A549 (cell line): Measurements from ENCODE around the gene BSPH1. TPM values are rescaled to one million over a fixed set of nuclear protein-coding genes. Genes with fewer than 3 reads are reported as not detected.
A peak's percentile ranks its signal among the peaks of the same experiment; 100 is the strongest.

ENCODE experiments used
- ATAC-seq, 2 experiments: fragments of 200-7000 bp in 1 of 2; fragments of >200 bp in 1 of 2; cut with Nextera tagmentation in 1 of 2; cut with Tn5 transposase in 1 of 2; 3 replicates each; pipeline versions ENCODE4 v1.8.0 to v1.9.1; 2018 to 2020; ENCODE audit warnings: mild to moderate bottlenecking in 1 of 2, moderate library complexity in 1 of 2
- CTCF ChIA-PET: fragments of 300-600 bp; sonication (Branson Sonifier 250); formaldehyde crosslinking; extraction: SDS; loops from one replicate; lab custom pipeline; 2021; ENCODE audit warnings: antibody characterized with exemption, inconsistent platforms; lab: Yijun Ruan, JAX
- POLR2A ChIA-PET: fragments of 350-600 bp; formaldehyde crosslinking; extraction: SDS; loops from one replicate; lab custom pipeline; 2021; ENCODE audit warnings: antibody characterized with exemption, inconsistent platforms; lab: Yijun Ruan, JAX
- DNase-seq, 2 experiments: peaks; one replicate each; pipeline versions ENCODE4 v3.0.0 to v3.0.0-alpha.2; 2011 to 2016; ENCODE audit warnings: low read depth in 1 of 2, low spot score in 1 of 2
- FAIRE-seq: peaks from 2 replicates; lab custom pipeline; 2011; peaks lifted over from hg19 to GRCh38; lab: Jason Lieb, UNC
- H3K27ac ChIP-seq, 2 experiments: fragments of >200 bp; sonication (Bioruptor Twin); formaldehyde crosslinking; 3 replicates each; pipeline ENCODE4 v1.5.1; 2016 to 2017
- H3K4me1 ChIP-seq: fragments of >200 bp; sonication (Bioruptor Twin); formaldehyde crosslinking; 3 replicates; pipeline ENCODE4 v1.6.1; 2016
- H3K4me2 ChIP-seq: fragments of >200 bp; sonication (Bioruptor Twin); formaldehyde crosslinking; 3 replicates; pipeline ENCODE4 v1.6.1; 2016
- H3K4me3 ChIP-seq: fragments of >200 bp; sonication (Bioruptor Twin); formaldehyde crosslinking; 3 replicates; pipeline ENCODE4 v1.5.1; 2016
- H3K9me3 ChIP-seq: fragments of >200 bp; sonication (Bioruptor Twin); formaldehyde crosslinking; 3 replicates; pipeline ENCODE4 v1.6.1; 2016
- BHLHE40 ChIP-seq: IDR thresholded peaks from 2 replicates; pipeline ENCODE4 v1.6.1; 2012; ENCODE audit warnings: low read depth, low read length, inconsistent platforms
- CBX2 ChIP-seq: fragments of 200-600 bp; sonication (generic); IDR thresholded peaks from 2 replicates; pipeline ENCODE4 v1.6.1; 2016; ENCODE audit warnings: low read depth, mild to moderate bottlenecking, borderline replicate concordance
- CHD2 ChIP-seq: fragments of 150-350 bp; IDR thresholded peaks from 2 replicates; pipeline ENCODE4 v1.6.1; 2014; ENCODE audit warnings: low read length; ENCODE audit not compliant: partially characterized antibody
- CHD4 ChIP-seq: fragments of 200-600 bp; sonication (generic); IDR thresholded peaks from 2 replicates; pipeline ENCODE4 v1.6.1; 2016; ENCODE audit warnings: antibody characterized with exemption, mild to moderate bottlenecking, borderline replicate concordance
- CTCF ChIP-seq: fragments of >200 bp; sonication (Bioruptor Twin); formaldehyde crosslinking; IDR thresholded peaks from 3 replicates; pipeline ENCODE4 v1.5.1; 2016
- EHF ChIP-seq: fragments of 250-450 bp; sonication (Bioruptor Pico); IDR thresholded peaks from 2 replicates; pipeline ENCODE4 v1.5.0; 2020; ENCODE audit warnings: mild to moderate bottlenecking
- EHMT2 ChIP-seq: fragments of 200-600 bp; sonication (generic); IDR thresholded peaks from 2 replicates; pipeline ENCODE4 v1.6.1; 2016; ENCODE audit warnings: antibody characterized with exemption, low read depth, mild to moderate bottlenecking, moderate library complexity
- ESRRA ChIP-seq: fragments of 150-350 bp; IDR thresholded peaks from 2 replicates; pipeline ENCODE4 v1.6.1; 2014; ENCODE audit warnings: mild to moderate bottlenecking, low read length, borderline replicate concordance
- HOXA7 ChIP-seq: fragments of 250-450 bp; sonication (Bioruptor Pico); IDR thresholded peaks from 2 replicates; pipeline ENCODE4 v1.5.0; 2020; ENCODE audit warnings: mild to moderate bottlenecking, moderate library complexity
- JUNB ChIP-seq: fragments of >200 bp; sonication (Bioruptor Twin); formaldehyde crosslinking; IDR thresholded peaks from 2 replicates; pipeline ENCODE4 v1.6.1; 2016
- MAZ ChIP-seq: fragments of 150-350 bp; IDR thresholded peaks from 2 replicates; pipeline ENCODE4 v1.6.1; 2014; ENCODE audit warnings: antibody characterized with exemption, low read depth, low read length, borderline replicate concordance
- PHF8 ChIP-seq: fragments of 200-600 bp; sonication (generic); IDR thresholded peaks from 2 replicates; pipeline ENCODE4 v1.6.1; 2016; ENCODE audit warnings: low read depth, mild to moderate bottlenecking, antibody characterized with exemption, moderate library complexity, borderline replicate concordance
- RFX5 ChIP-seq: fragments of 450-650 bp; IDR thresholded peaks from 2 replicates; pipeline ENCODE4 v1.7.1; 2014; ENCODE audit warnings: antibody characterized with exemption, mild to moderate bottlenecking, moderate library complexity
- RNF2 ChIP-seq: fragments of 200-600 bp; sonication (generic); IDR thresholded peaks from 2 replicates; pipeline ENCODE4 v1.6.1; 2016; ENCODE audit warnings: low read depth, mild to moderate bottlenecking, antibody characterized with exemption, moderate library complexity, borderline replicate concordance
- SMC3 ChIP-seq: fragments of >200 bp; sonication (Bioruptor Twin); formaldehyde crosslinking; IDR thresholded peaks from 3 replicates; pipeline ENCODE4 v1.6.1; 2018; ENCODE audit warnings: inconsistent platforms
- SREBF2 ChIP-seq: fragments of 450-650 bp; IDR thresholded peaks from 2 replicates; pipeline ENCODE4 v1.6.1; 2014; ENCODE audit warnings: mild to moderate bottlenecking, moderate library complexity
- TFCP2L1 ChIP-seq: fragments of 250-450 bp; sonication (Bioruptor Pico); IDR thresholded peaks from 2 replicates; pipeline ENCODE4 v1.5.0; 2021; ENCODE audit warnings: mild to moderate bottlenecking
- TP53 ChIP-seq: fragments of 250-450 bp; sonication (Bioruptor Pico); IDR thresholded peaks from 2 replicates; pipeline ENCODE4 v1.5.0; 2021; ENCODE audit warnings: mild to moderate bottlenecking, moderate library complexity
- USF2 ChIP-seq: fragments of 450-650 bp; IDR thresholded peaks from 2 replicates; pipeline ENCODE4 v1.6.1; 2014; ENCODE audit warnings: antibody characterized with exemption
- ZC3H11A ChIP-seq: fragments of 450-650 bp; IDR thresholded peaks from 2 replicates; pipeline ENCODE4 v1.6.1; 2014; ENCODE audit warnings: antibody characterized with exemption, mild to moderate bottlenecking
- ZNF302 ChIP-seq: fragments of 250-450 bp; sonication (Bioruptor Pico); IDR thresholded peaks from 2 replicates; pipeline ENCODE4 v1.9.0; 2021; ENCODE audit warnings: inconsistent platforms, mild to moderate bottlenecking, moderate library complexity
- WGBS: methylation state at CpG from one replicate; pipeline ENCODE4 v1.1.6; 2017; ENCODE audit errors: missing lambda C conversion rate; 5-methylcytosine and 5-hydroxymethylcytosine counted together
- polyA plus RNA-seq, 4 experiments: library from polyadenylated mRNA; depleted of rRNA in 3 of 4; stranded (reverse); fragments of >200 nt; fragmentation: RNase III in 1 of 4; extraction: RNeasy Plus Mini Kit Qiagen cat#74134 plus additional on column Dnase treatment in 1 of 4; gene quantifications; 2 replicates in 3 of 4; 3 replicates in 1 of 4; pipeline ENCODE4 v1.2.3, GENCODE V29; 2011 to 2017
- TF ChIP-seq, protein P1 (sequence below): IDR thresholded peaks from 2 replicates; pipeline ENCODE4 v1.6.1; 2012

The BSPH1 gene
- polyA plus RNA-seq, 2 of the 4 experiments (the other 2 are of a cell fraction), result not detected

GRCh38 chr19:48000846-48001245, 8.9 kb upstream of the BSPH1 start:
- FAIRE-seq (no peak), DNase-seq (no peak)
- TF ChIP-seq MAZ, result no peak
- no peak for TF ChIP-seq RFX5
- no peak for TF ChIP-seq ESRRA
- no peak for TF ChIP-seq HOXA7 (CRISPR knock-in tag)
- TF ChIP-seq SMC3, result no peak

DNA sequence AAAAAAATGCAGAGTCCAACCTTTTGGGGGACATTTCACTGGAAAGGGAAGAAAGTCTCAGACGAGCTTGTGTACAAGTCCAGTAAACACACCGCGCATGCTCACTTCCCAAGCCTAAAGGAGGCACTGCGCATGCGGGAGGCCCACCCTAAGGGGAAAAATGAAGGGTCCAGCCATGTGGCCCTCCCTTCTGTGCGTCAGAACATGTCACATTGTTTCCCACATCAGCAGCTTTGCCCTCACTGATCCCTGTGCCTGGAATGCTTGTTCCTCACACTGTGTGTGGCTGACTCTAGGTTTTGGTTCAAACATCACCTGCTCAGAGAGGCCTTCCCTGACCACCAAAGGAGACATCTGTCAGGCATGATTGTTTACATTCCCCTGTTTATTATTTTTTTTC, 6.8 kb upstream of the BSPH1 start:
- FAIRE-seq, result no peak
- ChIA-PET POLR2A (no interaction called here), CTCF (interaction anchor here (1.0 to 2.5 kb wide), 2 partner anchors 34 to 36 kb away, joined by 3 to 8 read pairs; no protein-coding TSS in a partner anchor)
- Histone ChIP-seq H3K9me3 (peaks cover 6% of the 10 kb centered on the region; the same call in 2 of the 3 replicates), H3K4me3 (no peak overlapping the region), H3K4me2 (no peak overlapping the region), H3K27ac (no peak overlapping the region), H3K4me1 (no peaks in the 10 kb centered on the region)
- DNase-seq, result no peak
- TF ChIP-seq PHF8 (no peak), EHF (CRISPR knock-in tag) (no peak), EHMT2 (no peak), TFCP2L1 (no peak), BHLHE40 (no peak), ZNF302 (CRISPR knock-in tag) (no peak), CHD2 (no peak), CBX2 (no peak), USF2 (no peak), TP53 (CRISPR knock-in tag) (no peak), CTCF (no peak), JUNB (no peak), ESRRA (no peak), ZC3H11A (no peak)
- WGBS, result 65% methylated on average over 6 of the region's 6 CpGs
- ATAC-seq, result no peak

More at GRCh38 chr19:48000846-48001245, 8.9 kb upstream of the BSPH1 start:
- peaks cover 6% of the 10 kb centered on the region; the same call in 2 of the 3 replicates for H3K9me3 ChIP-seq
- H3K4me2 ChIP-seq, result no peak overlapping the region
- H3K4me3 ChIP-seq, result no peak overlapping the region
- no peak overlapping the region for H3K27ac ChIP-seq
- ChIA-PET POLR2A (no interaction called here), CTCF (interaction anchor here (0.6 to 2.5 kb wide), 2 partner anchors 38 to 547 kb away, joined by 4 to 8 read pairs; no protein-coding TSS in a partner anchor)
- WGBS, result 14% methylated on average over 6 of the region's 6 CpGs
- no peaks in the 10 kb centered on the region for H3K4me1 ChIP-seq
- ATAC-seq, result no peak

- no peak overlapping the region for H3K4me3 ChIP-seq
- peaks cover 6% of the 10 kb centered on the region; the same call in 2 of the 3 replicates for H3K9me3 ChIP-seq
- ChIA-PET POLR2A (no interaction called here), CTCF (interaction anchor here (1.8 kb wide), 1 partner anchor 33 kb away, joined by 6 read pairs; no protein-coding TSS in a partner anchor)
- ATAC-seq (no peak), FAIRE-seq (peak; percentile 28), DNase-seq (no peak)
- H3K4me2 ChIP-seq, result no peak overlapping the region
- no peaks in the 10 kb centered on the region for H3K4me1 ChIP-seq
- 0% methylated on average over 1 of the region's 1 CpG for WGBS
- H3K27ac ChIP-seq, result no peak overlapping the region
- TF ChIP-seq, protein P1, sequence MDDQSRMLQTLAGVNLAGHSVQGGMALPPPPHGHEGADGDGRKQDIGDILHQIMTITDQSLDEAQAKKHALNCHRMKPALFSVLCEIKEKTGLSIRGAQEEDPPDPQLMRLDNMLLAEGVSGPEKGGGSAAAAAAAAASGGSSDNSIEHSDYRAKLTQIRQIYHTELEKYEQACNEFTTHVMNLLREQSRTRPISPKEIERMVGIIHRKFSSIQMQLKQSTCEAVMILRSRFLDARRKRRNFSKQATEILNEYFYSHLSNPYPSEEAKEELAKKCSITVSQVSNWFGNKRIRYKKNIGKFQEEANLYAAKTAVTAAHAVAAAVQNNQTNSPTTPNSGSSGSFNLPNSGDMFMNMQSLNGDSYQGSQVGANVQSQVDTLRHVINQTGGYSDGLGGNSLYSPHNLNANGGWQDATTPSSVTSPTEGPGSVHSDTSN, result no peak
- TF ChIP-seq SREBF2 (no peak), RNF2 (no peak), JUNB (no peak), CHD4 (no peak)
These were observed 4.3 kb upstream of the BSPH1 start for GRCh38 chr19:47996230-47996727.
